Measurements from ENCODE around the gene SPATA13. TPM values are rescaled to one million over a fixed set of nuclear protein-coding genes. Genes with fewer than 3 reads are reported as not detected.

The SPATA13 gene
- total and polyA plus RNA-seq, 10 of the 15 experiments (the other 5 are each of a cell fraction or from before 2014, with no cell fraction given): 2.4 to 11.1 (median 10.2) TPM

DNA sequence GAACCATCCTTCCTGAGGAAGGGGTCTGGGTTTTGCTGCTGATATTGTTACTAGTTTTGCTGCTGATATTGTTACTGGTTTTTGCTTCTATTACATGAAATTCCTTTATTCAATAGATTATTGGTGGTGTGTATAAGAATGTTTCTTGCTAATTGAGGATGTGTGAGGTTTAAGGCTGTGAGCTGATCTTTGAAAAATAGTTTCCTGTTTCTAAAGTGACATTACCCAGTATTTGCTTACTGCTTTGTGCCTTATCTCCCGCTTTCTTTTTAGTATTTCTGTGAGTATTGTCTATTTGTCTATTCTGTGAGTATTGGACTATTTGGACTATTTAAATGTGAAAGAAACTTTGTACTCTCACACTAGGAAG is 110.7 kb downstream of the SPATA13 start:
- in situ Hi-C loops (cut with MboI): no loop called here
- SMC1A ChIA-PET (ENCODE audit: uncharacterized antibody, unreplicated experiment): interaction anchor here (1.3 to 2.2 kb wide), 6 partner anchors 10 to 41 kb away, joined by 3 to 15 read pairs (median 8); no protein-coding TSS in a partner anchor
- TSS peak; percentile 68 for BruUV-seq (replicated peaks)
- no peaks in the 10 kb centered on the region for H3K36me3 ChIP-seq (ENCODE audit: control insufficient read depth in 2 of 2, insufficient read depth in 2 of 2, low read length in 1 of 2)
- peak overlapping the region; percentile 93 for H3K27ac ChIP-seq (ENCODE audit: control insufficient read depth, insufficient read depth)
- DNase-seq (ENCODE audit: low read depth, low spot score) (no peak), FAIRE-seq (no peak), ATAC-seq (peak; percentile 6; the same call in 1 of the 3 replicates)
- POLR2A ChIA-PET: interaction anchor here (0.6 to 1.3 kb wide), 3 partner anchors 37 to 265 kb away, joined by 3 to 5 read pairs (median 4); no protein-coding TSS in a partner anchor
- H3K4me3 ChIP-seq: peak overlapping the region; percentile 60
- 0% methylated on average over 1 of the region's 1 CpG for WGBS (ENCODE audit: insufficient coverage, insufficient replicate concordance, low lambda C conversion rate, missing lambda C conversion rate)
- TF ChIP-seq NFIC (IDR thresholded peaks at IDR 0.05; ENCODE audit: low read depth, low read length): 0 out of 2 replicates have a peak, but pooled peaks have one; percentile 9
- no peak for TF ChIP-seq TCF3 (IDR thresholded peaks at IDR 0.05; ENCODE audit: borderline replicate concordance, insufficient read depth, low read depth, low read length)
- TF ChIP-seq, protein P1, sequence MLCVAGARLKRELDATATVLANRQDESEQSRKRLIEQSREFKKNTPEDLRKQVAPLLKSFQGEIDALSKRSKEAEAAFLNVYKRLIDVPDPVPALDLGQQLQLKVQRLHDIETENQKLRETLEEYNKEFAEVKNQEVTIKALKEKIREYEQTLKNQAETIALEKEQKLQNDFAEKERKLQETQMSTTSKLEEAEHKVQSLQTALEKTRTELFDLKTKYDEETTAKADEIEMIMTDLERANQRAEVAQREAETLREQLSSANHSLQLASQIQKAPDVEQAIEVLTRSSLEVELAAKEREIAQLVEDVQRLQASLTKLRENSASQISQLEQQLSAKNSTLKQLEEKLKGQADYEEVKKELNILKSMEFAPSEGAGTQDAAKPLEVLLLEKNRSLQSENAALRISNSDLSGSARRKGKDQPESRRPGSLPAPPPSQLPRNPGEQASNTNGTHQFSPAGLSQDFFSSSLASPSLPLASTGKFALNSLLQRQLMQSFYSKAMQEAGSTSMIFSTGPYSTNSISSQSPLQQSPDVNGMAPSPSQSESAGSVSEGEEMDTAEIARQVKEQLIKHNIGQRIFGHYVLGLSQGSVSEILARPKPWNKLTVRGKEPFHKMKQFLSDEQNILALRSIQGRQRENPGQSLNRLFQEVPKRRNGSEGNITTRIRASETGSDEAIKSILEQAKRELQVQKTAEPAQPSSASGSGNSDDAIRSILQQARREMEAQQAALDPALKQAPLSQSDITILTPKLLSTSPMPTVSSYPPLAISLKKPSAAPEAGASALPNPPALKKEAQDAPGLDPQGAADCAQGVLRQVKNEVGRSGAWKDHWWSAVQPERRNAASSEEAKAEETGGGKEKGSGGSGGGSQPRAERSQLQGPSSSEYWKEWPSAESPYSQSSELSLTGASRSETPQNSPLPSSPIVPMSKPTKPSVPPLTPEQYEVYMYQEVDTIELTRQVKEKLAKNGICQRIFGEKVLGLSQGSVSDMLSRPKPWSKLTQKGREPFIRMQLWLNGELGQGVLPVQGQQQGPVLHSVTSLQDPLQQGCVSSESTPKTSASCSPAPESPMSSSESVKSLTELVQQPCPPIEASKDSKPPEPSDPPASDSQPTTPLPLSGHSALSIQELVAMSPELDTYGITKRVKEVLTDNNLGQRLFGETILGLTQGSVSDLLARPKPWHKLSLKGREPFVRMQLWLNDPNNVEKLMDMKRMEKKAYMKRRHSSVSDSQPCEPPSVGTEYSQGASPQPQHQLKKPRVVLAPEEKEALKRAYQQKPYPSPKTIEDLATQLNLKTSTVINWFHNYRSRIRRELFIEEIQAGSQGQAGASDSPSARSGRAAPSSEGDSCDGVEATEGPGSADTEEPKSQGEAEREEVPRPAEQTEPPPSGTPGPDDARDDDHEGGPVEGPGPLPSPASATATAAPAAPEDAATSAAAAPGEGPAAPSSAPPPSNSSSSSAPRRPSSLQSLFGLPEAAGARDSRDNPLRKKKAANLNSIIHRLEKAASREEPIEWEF (IDR thresholded peaks at IDR 0.05; ENCODE audit: insufficient replicate concordance, low read depth, low read length): peak; percentile 31
- H2AFZ ChIP-seq (ENCODE audit: control insufficient read depth, low read depth, low read length): peak overlapping the region; percentile 78
- peak overlapping the region; percentile 82 for H3K4me2 ChIP-seq (ENCODE audit: control insufficient read depth, insufficient read depth)
- CTCF ChIA-PET: interaction anchor here (1.0 to 3.0 kb wide), 5 partner anchors 10 to 43 kb away, joined by 3 to 15 read pairs (median 3); no protein-coding TSS in a partner anchor
- RAD21 ChIA-PET (ENCODE audit: unreplicated experiment): interaction anchor here (1.1 to 6.9 kb wide), 4 partner anchors 9 to 42 kb away, joined by 5 to 80 read pairs (median 10); no protein-coding TSS in a partner anchor
- peak overlapping the region; percentile 83 for H3K9ac ChIP-seq (ENCODE audit: control insufficient read depth, insufficient read depth, low read length)
- H3K4me1 ChIP-seq (ENCODE audit: control insufficient read depth, insufficient read depth, low read length): peaks cover 52% of the 10 kb centered on the region
- H3K27me3 ChIP-seq (replicated peaks in 1 of 2; ENCODE audit: control insufficient read depth in 2 of 2, insufficient read depth in 2 of 2, low read length in 1 of 2): no peaks in the 10 kb centered on the region
- peaks cover 49% of the 10 kb centered on the region for H3K79me2 ChIP-seq (ENCODE audit: control insufficient read depth, insufficient read depth, low read length)
- H3K9me3 ChIP-seq (replicated peaks; ENCODE audit: control insufficient read depth, insufficient read depth, low read length): no peaks in the 10 kb centered on the region
- intact Hi-C loops (cut with micrococcal nuclease; ENCODE audit: unreplicated experiment): loop anchor here (5.0 kb wide), 1 partner anchor 241 kb away; the partner anchor contains the start of gene PARP4
- no peaks in the 10 kb centered on the region for H4K20me1 ChIP-seq (ENCODE audit: control insufficient read depth, insufficient read depth)

Data from GM12878 (cell line).